HepG2 (cell line): ENCODE data around the gene KDM8. TPM values are rescaled to one million over a fixed set of nuclear protein-coding genes. Genes with fewer than 3 reads are reported as not detected.

Experiments used
- ASH2L ChIP-seq: fragments of 300-600, 200-600 bp; sonication (generic); IDR thresholded peaks from 2 replicates; pipeline ENCODE4 v1.7.0; 2017; ENCODE audit warnings: low read depth, mild to moderate bottlenecking, moderate library complexity, mixed read lengths, low read length; ENCODE audit not compliant: insufficient read length
- EP300 ChIP-seq, 3 experiments: sonication (generic) in 1 of 3; formaldehyde crosslinking in 1 of 3; IDR thresholded peaks; 2 replicates each; pipeline versions ENCODE4 v1.5.1 to v1.6.1; 2011 to 2020; ENCODE audit warnings: low read depth in 2 of 3, low read length in 2 of 3, borderline replicate concordance in 1 of 3, improper control_type of control experiment in 1 of 3, mild to moderate bottlenecking in 1 of 3, missing genetic modification reagents in 1 of 3, moderate library complexity in 1 of 3
- FLYWCH1 ChIP-seq: sonication (generic); formaldehyde crosslinking; IDR thresholded peaks from 2 replicates; pipeline ENCODE4 v1.8.1; 2023; ENCODE audit warnings: mild to moderate bottlenecking, missing genetic modification reagents
- FUBP1 ChIP-seq: sonication (generic); formaldehyde crosslinking; IDR thresholded peaks from 2 replicates; pipeline ENCODE4 v1.5.1; 2020; ENCODE audit warnings: missing genetic modification reagents, mild to moderate bottlenecking, borderline replicate concordance
- HNRNPUL1 ChIP-seq: fragments of 200-400 bp; formaldehyde crosslinking; IDR thresholded peaks from 2 replicates; pipeline ENCODE4 v1.6.1; 2017; ENCODE audit warnings: low read depth, mild to moderate bottlenecking, low read length, moderate library complexity
- PPARG ChIP-seq: conservative IDR thresholded peaks from 2 replicates; pipeline ENCODE4 v1.6.1; 2016; ENCODE audit warnings: missing biosample characterization, missing genetic modification reagents
- RFX3 ChIP-seq: IDR thresholded peaks from 2 replicates; pipeline ENCODE4 v1.6.1; 2016; ENCODE audit warnings: missing biosample characterization, missing genetic modification reagents
- SMAD9 ChIP-seq: sonication (generic); formaldehyde crosslinking; IDR thresholded peaks from 2 replicates; pipeline ENCODE4 v1.5.1; 2020; ENCODE audit warnings: mild to moderate bottlenecking, missing genetic modification reagents
- SOX13 ChIP-seq, 3 experiments: fragments of 450-650 bp in 1 of 3; sonication (generic) in 1 of 3; formaldehyde crosslinking in 1 of 3; IDR thresholded peaks in 2 of 3; conservative IDR thresholded peaks in 1 of 3; 2 replicates each; pipeline versions ENCODE4 v1.5.0 to v1.6.1; 2016 to 2020; ENCODE audit warnings: antibody characterized with exemption in 1 of 3, mild to moderate bottlenecking in 1 of 3, missing compliant biosample characterization in 1 of 3, missing genetic modification reagents in 1 of 3, moderate library complexity in 1 of 3
- SRSF4 ChIP-seq: fragments of 200-400 bp; formaldehyde crosslinking; IDR thresholded peaks from one replicate; pipeline ENCODE4 v1.6.1; 2018; ENCODE audit warnings: mild to moderate bottlenecking, low read depth, low read length, moderate library complexity; ENCODE audit not compliant: poor library complexity, severe bottlenecking
- TBX3 ChIP-seq: fragments of 450-650 bp; IDR thresholded peaks from 2 replicates; pipeline ENCODE4 v1.6.1; 2017; ENCODE audit warnings: antibody characterized with exemption, mild to moderate bottlenecking, inconsistent platforms, borderline replicate concordance
- ZFP36L2 ChIP-seq: sonication (generic); formaldehyde crosslinking; IDR thresholded peaks from 2 replicates; pipeline ENCODE4 v1.4.0; 2020; ENCODE audit warnings: missing genetic modification reagents
- ZNF549 ChIP-seq: sonication (generic); formaldehyde crosslinking; IDR thresholded peaks from 2 replicates; pipeline ENCODE4 v1.5.0; 2020; ENCODE audit warnings: missing genetic modification reagents
- ZNF557 ChIP-seq: sonication (generic); formaldehyde crosslinking; IDR thresholded peaks from 2 replicates; pipeline ENCODE4 v1.4.0; 2020; ENCODE audit warnings: missing genetic modification reagents
- ZNF761 ChIP-seq: sonication (generic); formaldehyde crosslinking; conservative IDR thresholded peaks from 2 replicates; pipeline ENCODE4 v1.4.0; 2020; ENCODE audit warnings: mild to moderate bottlenecking, missing genetic modification reagents
- ZNF772 ChIP-seq: sonication (generic); formaldehyde crosslinking; IDR thresholded peaks from 2 replicates; pipeline ENCODE4 v1.5.0; 2020; ENCODE audit warnings: mild to moderate bottlenecking, missing genetic modification reagents
- polyA plus RNA-seq, 8 experiments: library from polyadenylated mRNA; depleted of rRNA in 3 of 8; stranded (reverse) in 7 of 8; unstranded in 1 of 8; fragments of >200 nt; fragmentation: Illumina TruSeq in 4 of 8; extraction: Trizol in 4 of 8; gene quantifications; 2 replicates each; pipeline versions ENCODE4 v1.2.1 to v1.2.3, GENCODE V29; 2011 to 2016; ENCODE audit warnings: low read depth in 4 of 8, missing spikeins in 1 of 8, mixed read lengths in 1 of 8; ENCODE audit not compliant: insufficient read depth in 1 of 8
- total RNA-seq, 5 experiments: library from RNA; depleted of rRNA; stranded (reverse); fragments of >200 nt; fragmentation: Illumina TruSeq; extraction: Trizol; gene quantifications; 2 replicates each; pipeline ENCODE4 v1.2.3, GENCODE V29; 2016; ENCODE audit warnings: low read depth in 1 of 5
- TF ChIP-seq, protein P1 (sequence below): IDR thresholded peaks from 2 replicates; pipeline ENCODE4 v1.6.1; 2018; ENCODE audit warnings: missing genetic modification reagents
- TF ChIP-seq, protein P2 (sequence below): sonication (generic); formaldehyde crosslinking; conservative IDR thresholded peaks from 2 replicates; pipeline ENCODE4 v1.8.0; 2022; ENCODE audit warnings: low read depth, missing genetic modification reagents
- TF ChIP-seq, protein P3 (sequence below): sonication (generic); formaldehyde crosslinking; IDR thresholded peaks from 2 replicates; pipeline ENCODE4 v1.8.1; 2023; ENCODE audit warnings: mild to moderate bottlenecking, inconsistent platforms, moderate library complexity, missing genetic modification reagents, borderline replicate concordance
- TF ChIP-seq, protein P4 (sequence below): sonication (generic); formaldehyde crosslinking; IDR thresholded peaks from 2 replicates; pipeline ENCODE4 v1.8.1; 2023; ENCODE audit warnings: mild to moderate bottlenecking, missing genetic modification reagents

The KDM8 gene
- total and polyA plus RNA-seq, 2 of the 13 experiments (the other 11 are each of a cell fraction or from before 2014, with no cell fraction given), result 3.3 to 8.6 TPM

- TF ChIP-seq, protein P1, sequence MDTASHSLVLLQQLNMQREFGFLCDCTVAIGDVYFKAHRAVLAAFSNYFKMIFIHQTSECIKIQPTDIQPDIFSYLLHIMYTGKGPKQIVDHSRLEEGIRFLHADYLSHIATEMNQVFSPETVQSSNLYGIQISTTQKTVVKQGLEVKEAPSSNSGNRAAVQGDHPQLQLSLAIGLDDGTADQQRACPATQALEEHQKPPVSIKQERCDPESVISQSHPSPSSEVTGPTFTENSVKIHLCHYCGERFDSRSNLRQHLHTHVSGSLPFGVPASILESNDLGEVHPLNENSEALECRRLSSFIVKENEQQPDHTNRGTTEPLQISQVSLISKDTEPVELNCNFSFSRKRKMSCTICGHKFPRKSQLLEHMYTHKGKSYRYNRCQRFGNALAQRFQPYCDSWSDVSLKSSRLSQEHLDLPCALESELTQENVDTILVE (CRISPR knock-in tag), result peak; percentile 34
- TF ChIP-seq, protein P2, sequence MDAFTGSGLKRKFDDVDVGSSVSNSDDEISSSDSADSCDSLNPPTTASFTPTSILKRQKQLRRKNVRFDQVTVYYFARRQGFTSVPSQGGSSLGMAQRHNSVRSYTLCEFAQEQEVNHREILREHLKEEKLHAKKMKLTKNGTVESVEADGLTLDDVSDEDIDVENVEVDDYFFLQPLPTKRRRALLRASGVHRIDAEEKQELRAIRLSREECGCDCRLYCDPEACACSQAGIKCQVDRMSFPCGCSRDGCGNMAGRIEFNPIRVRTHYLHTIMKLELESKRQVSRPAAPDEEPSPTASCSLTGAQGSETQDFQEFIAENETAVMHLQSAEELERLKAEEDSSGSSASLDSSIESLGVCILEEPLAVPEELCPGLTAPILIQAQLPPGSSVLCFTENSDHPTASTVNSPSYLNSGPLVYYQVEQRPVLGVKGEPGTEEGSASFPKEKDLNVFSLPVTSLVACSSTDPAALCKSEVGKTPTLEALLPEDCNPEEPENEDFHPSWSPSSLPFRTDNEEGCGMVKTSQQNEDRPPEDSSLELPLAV (CRISPR knock-in tag), result no peak
- TF ChIP-seq SRSF4, result no peak
- TF ChIP-seq HNRNPUL1, result no peak
- TF ChIP-seq ZNF557 (CRISPR knock-in tag), result no peak
- peak; percentile 61; the same call in 1 of the 2 replicates for TF ChIP-seq ZFP36L2
- peak; percentile 16 for TF ChIP-seq ASH2L
- no peak for TF ChIP-seq PPARG
- no peak for TF ChIP-seq TBX3
- no peak for TF ChIP-seq SOX13 (IDR thresholded peaks at IDR 0.05)
- TF ChIP-seq SOX13 (CRISPR knock-in tag; conservative IDR thresholded peaks at IDR 0.05 in 1 of 2, IDR thresholded peaks at IDR 0.05 in 1 of 2), result peak in 1 of 2 experiments; percentile 46; a peak in 1 of 4 replicates
- TF ChIP-seq, protein P3, sequence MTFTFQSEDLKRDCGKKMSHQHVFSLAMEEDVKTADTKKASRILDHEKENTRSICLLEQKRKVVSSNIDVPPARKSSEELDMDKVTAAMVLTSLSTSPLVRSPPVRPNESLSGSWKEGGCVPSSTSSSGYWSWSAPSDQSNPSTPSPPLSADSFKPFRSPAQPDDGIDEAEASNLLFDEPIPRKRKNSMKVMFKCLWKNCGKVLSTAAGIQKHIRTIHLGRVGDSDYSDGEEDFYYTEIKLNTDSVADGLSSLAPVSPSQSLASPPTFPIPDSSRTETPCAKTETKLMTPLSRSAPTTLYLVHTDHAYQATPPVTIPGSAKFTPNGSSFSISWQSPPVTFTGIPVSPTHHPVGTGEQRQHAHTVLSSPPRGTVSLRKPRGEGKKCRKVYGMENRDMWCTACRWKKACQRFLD (CRISPR knock-in tag), result no peak
- no peak for TF ChIP-seq RFX3 (CRISPR knock-in tag)
- no peak for TF ChIP-seq ZNF549 (CRISPR knock-in tag)
- no peak for TF ChIP-seq FUBP1 (CRISPR knock-in tag)
- no peak for TF ChIP-seq SMAD9 (CRISPR knock-in tag)
- no peak for TF ChIP-seq FLYWCH1 (CRISPR knock-in tag)
- TF ChIP-seq EP300 (IDR thresholded peaks at IDR 0.05; ENCODE audit: low read depth in 2 of 2, low read length in 2 of 2), result peak in 1 of 2 experiments; percentile 50; a peak in 2 of 4 replicates
- 0 out of 2 replicates have a peak, but pooled peaks have one; percentile 13 for TF ChIP-seq EP300 (CRISPR knock-in tag; IDR thresholded peaks at IDR 0.05; ENCODE audit: borderline replicate concordance)
- no peak for TF ChIP-seq ZNF772 (CRISPR knock-in tag)
- TF ChIP-seq, protein P4, sequence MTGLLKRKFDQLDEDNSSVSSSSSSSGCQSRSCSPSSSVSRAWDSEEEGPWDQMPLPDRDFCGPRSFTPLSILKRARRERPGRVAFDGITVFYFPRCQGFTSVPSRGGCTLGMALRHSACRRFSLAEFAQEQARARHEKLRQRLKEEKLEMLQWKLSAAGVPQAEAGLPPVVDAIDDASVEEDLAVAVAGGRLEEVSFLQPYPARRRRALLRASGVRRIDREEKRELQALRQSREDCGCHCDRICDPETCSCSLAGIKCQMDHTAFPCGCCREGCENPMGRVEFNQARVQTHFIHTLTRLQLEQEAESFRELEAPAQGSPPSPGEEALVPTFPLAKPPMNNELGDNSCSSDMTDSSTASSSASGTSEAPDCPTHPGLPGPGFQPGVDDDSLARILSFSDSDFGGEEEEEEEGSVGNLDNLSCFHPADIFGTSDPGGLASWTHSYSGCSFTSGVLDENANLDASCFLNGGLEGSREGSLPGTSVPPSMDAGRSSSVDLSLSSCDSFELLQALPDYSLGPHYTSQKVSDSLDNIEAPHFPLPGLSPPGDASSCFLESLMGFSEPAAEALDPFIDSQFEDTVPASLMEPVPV (CRISPR knock-in tag), result no peak
- TF ChIP-seq ZNF761 (CRISPR knock-in tag), result no peak
Measured at GRCh38 chr16:27269300-27270150, 66.2 kb downstream of the KDM8 start (continued).
